IPS DF 6.9 (cell line): ENCODE measurements around the gene CLCN5.

Source experiments
- DNase-seq: peaks from one replicate; pipeline ENCODE4 v3.0.0-alpha.2; 2013; ENCODE audit warnings: low read depth, low spot score
- H3K27ac ChIP-seq: one replicate; pipeline ENCODE4 v1.5.1; 2013; ENCODE audit warnings: low read length, control low read depth
- H3K27me3 ChIP-seq: 2 replicates; pipeline ENCODE4 v1.6.1; 2013; ENCODE audit warnings: mild to moderate bottlenecking, low read length; ENCODE audit not compliant: control insufficient read depth, insufficient read depth
- H3K36me3 ChIP-seq: 2 replicates; pipeline ENCODE4 v1.6.1; 2013; ENCODE audit warnings: low read length; ENCODE audit not compliant: control insufficient read depth, insufficient read depth
- H3K4me1 ChIP-seq: 2 replicates; pipeline ENCODE4 v1.6.1; 2013; ENCODE audit warnings: low read length; ENCODE audit not compliant: control insufficient read depth, insufficient read depth
- H3K4me3 ChIP-seq: 2 replicates; pipeline ENCODE4 v1.5.1; 2013; ENCODE audit warnings: mild to moderate bottlenecking, low read length
- H3K9me3 ChIP-seq: 2 replicates; pipeline ENCODE4 v1.6.1; 2013; ENCODE audit warnings: low read length, inconsistent platforms; ENCODE audit not compliant: control insufficient read depth, insufficient read depth
- WGBS: extraction: QIAGEN DNeasy Blood & Tissue Kit; methylation state at CpG from one replicate; pipeline ENCODE4 v1.1.7; 2013; ENCODE audit warnings: mixed read lengths, missing lambda C conversion rate; ENCODE audit not compliant: insufficient read length, insufficient coverage; 5-methylcytosine and 5-hydroxymethylcytosine counted together

Gene CLCN5

DNA sequence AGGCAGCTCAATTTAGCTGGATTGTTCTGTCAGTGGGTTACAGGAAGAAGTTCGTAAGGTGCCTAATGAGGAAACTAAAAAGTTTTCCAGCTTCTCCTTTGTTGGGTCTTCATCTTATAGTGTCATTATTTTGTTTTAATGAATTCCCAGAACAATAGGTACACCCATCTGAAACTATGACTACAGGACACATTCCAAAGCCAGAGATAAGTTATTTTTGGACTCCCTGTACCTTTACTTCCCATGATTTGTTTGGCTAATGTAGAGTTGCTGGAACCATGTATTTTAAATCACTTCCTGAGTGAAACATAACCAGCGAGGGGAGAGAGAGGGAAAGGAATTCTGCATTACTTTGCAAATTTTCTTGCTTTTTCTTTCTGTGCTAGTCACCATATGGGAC, 114.0 kb downstream of the CLCN5 start:
- WGBS: no CpG with 5 or more reads among the region's 2 CpGs
- Histone ChIP-seq H3K36me3 (no peaks in the 10 kb centered on the region), H3K27ac (no peak overlapping the region), H3K27me3 (no peaks in the 10 kb centered on the region), H3K4me3 (no peak overlapping the region), H3K9me3 (no peaks in the 10 kb centered on the region), H3K4me1 (no peaks in the 10 kb centered on the region)
- DNase-seq: no peak

GRCh38 chrX:50045823-50046222, 123.4 kb downstream of the CLCN5 start:
- no CpG with 5 or more reads among the region's 3 CpGs for WGBS

GRCh38 chrX:50049228-50049627, 126.8 kb downstream of the CLCN5 start:
- no peak for DNase-seq
- peaks cover 2% of the 10 kb centered on the region; the same call in 1 of the 2 replicates for H3K4me1 ChIP-seq
- WGBS: no CpG with 5 or more reads among the region's 1 CpG
- no peak overlapping the region for H3K27ac ChIP-seq
- H3K4me3 ChIP-seq: no peak overlapping the region
- no peaks in the 10 kb centered on the region for H3K36me3 ChIP-seq
- H3K9me3 ChIP-seq: no peaks in the 10 kb centered on the region
- H3K27me3 ChIP-seq: no peaks in the 10 kb centered on the region

More at GRCh38 chrX:50045823-50046222, 123.4 kb downstream of the CLCN5 start:
- Histone ChIP-seq H3K27me3 (no peaks in the 10 kb centered on the region), H3K27ac (no peak overlapping the region), H3K4me1 (no peaks in the 10 kb centered on the region), H3K9me3 (no peaks in the 10 kb centered on the region), H3K4me3 (no peak overlapping the region), H3K36me3 (no peaks in the 10 kb centered on the region)
- no peak for DNase-seq

GRCh38 chrX:50054147-50054546, 131.8 kb downstream of the CLCN5 start:
- Histone ChIP-seq H3K27me3 (no peaks in the 10 kb centered on the region), H3K36me3 (no peaks in the 10 kb centered on the region), H3K27ac (no peak overlapping the region), H3K4me1 (peaks cover 2% of the 10 kb centered on the region; the same call in 1 of the 2 replicates), H3K4me3 (no peak overlapping the region), H3K9me3 (no peaks in the 10 kb centered on the region)
- DNase-seq: no peak
- WGBS: no CpG with 5 or more reads among the region's 1 CpG

DNA sequence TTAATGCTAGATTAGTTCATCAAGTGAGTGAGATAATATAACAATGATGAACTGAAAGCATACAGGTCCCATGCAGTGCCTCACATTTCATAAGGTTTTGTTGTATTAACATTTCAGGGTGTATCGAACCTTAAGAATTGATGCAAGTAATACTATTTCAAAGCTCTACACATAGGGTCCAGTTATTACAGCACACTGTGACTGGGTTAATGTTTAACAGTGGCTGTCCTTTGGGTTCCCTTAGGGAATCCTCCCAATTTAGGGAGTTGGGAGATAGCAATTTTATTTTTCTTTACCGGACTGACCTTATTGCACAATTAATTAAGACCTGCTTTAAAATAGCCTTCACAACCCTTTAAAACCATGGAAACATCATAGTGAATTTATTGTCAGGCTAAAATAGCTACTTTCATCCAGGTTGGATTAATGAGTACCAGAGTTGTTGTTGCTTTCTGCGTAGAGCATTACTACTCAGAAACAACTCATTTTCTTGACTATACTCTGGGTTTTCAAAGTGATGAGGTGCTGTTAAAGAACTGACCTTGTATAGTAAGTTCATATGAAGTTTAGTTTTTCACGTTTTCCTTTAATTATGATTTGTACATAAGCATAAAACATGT, 144.0 kb downstream of the CLCN5 start:
- Histone ChIP-seq H3K9me3 (no peaks in the 10 kb centered on the region), H3K36me3 (no peaks in the 10 kb centered on the region), H3K4me1 (no peaks in the 10 kb centered on the region), H3K4me3 (no peak overlapping the region), H3K27me3 (no peaks in the 10 kb centered on the region), H3K27ac (no peak overlapping the region)
- no CpG with 5 or more reads among the region's 4 CpGs for WGBS
- DNase-seq: no peak

- Histone ChIP-seq H3K27me3 (no peaks in the 10 kb centered on the region), H3K9me3 (no peaks in the 10 kb centered on the region), H3K4me1 (no peaks in the 10 kb centered on the region), H3K36me3 (no peaks in the 10 kb centered on the region), H3K4me3 (no peak overlapping the region), H3K27ac (no peak overlapping the region)
- no CpG with 5 or more reads among the region's 9 CpGs for WGBS
- DNase-seq: peak; percentile 50
Measured at GRCh38 chrX:50067435-50068284, 145.3 kb downstream of the CLCN5 start.

DNA sequence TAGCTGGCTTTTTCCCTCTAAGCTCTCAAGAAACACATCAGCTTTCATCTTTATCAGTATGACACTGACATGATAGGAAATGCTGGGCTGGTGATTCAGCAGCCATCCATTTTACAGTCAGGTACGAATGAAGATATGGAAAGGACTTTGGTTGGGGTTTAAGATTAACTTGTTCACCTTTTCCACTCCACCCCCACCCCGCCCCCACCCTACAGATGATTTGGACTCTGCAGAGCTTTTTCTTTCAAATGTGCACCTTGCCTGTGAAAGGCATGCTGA, 145.8 kb downstream of the CLCN5 start:
- Histone ChIP-seq H3K4me1 (no peaks in the 10 kb centered on the region), H3K36me3 (no peaks in the 10 kb centered on the region), H3K9me3 (no peaks in the 10 kb centered on the region), H3K4me3 (no peak overlapping the region), H3K27me3 (no peaks in the 10 kb centered on the region), H3K27ac (no peak overlapping the region)
- no peak for DNase-seq
- WGBS: no CpG with 5 or more reads among the region's 2 CpGs

DNA sequence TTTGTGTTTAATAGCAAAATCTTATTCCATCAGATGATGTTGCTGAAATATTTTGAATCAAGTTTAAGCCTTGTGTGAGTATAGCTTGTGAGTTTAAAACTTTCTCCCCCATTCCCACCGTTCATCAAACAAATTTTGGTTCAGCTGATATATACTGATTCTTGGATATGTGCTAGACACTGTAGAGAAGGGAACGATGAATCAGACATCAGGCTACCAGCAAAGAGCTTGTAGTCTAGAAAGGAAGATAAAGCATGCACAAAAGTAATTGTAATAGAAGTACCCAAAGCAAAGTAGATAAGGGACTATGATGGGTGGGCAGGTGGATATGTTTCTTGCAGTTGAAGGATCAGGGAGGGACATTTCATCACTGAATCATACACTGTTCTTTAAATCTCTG, 146.5 kb downstream of the CLCN5 start:
- no peak for DNase-seq
- no peak overlapping the region for H3K27ac ChIP-seq
- H3K4me1 ChIP-seq: no peaks in the 10 kb centered on the region
- no CpG with 5 or more reads among the region's 2 CpGs for WGBS
- H3K9me3 ChIP-seq: no peaks in the 10 kb centered on the region
- no peaks in the 10 kb centered on the region for H3K27me3 ChIP-seq
- H3K4me3 ChIP-seq: no peak overlapping the region
- H3K36me3 ChIP-seq: no peaks in the 10 kb centered on the region

- no peaks in the 10 kb centered on the region for H3K36me3 ChIP-seq
- no peak for DNase-seq
- no peaks in the 10 kb centered on the region for H3K27me3 ChIP-seq
- H3K27ac ChIP-seq: no peak overlapping the region
- no peaks in the 10 kb centered on the region for H3K4me1 ChIP-seq
- H3K4me3 ChIP-seq: no peak overlapping the region
- H3K9me3 ChIP-seq: no peaks in the 10 kb centered on the region
- WGBS: no CpG with 5 or more reads among the region's 1 CpG
Measured at GRCh38 chrX:50071494-50071893, 149.1 kb downstream of the CLCN5 start.

DNA sequence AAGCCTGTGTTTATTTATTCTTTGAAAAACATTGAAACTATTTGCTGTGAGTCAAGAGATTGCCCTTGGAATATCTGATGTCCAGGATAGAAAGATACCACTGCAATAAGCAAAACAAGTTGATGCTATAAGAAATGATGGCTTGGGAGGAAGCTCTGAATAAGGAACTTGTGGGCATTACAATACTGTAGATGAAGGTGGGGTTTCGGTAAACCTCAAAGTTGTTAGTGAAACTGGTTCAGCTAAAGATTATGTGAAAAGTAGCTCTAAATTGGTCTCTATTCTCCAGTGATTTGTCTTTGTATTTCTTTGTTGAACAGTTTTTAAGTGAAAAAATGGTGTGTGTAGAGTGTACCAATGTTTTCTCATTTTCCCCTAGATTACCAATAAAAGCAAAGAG, 149.7 kb downstream of the CLCN5 start:
- Histone ChIP-seq H3K27me3 (no peaks in the 10 kb centered on the region), H3K36me3 (no peaks in the 10 kb centered on the region), H3K9me3 (no peaks in the 10 kb centered on the region), H3K4me3 (no peak overlapping the region), H3K27ac (no peak overlapping the region), H3K4me1 (no peaks in the 10 kb centered on the region)
- WGBS: no CpG with 5 or more reads among the region's 1 CpG
- DNase-seq: no peak

- Histone ChIP-seq H3K27ac (no peak overlapping the region), H3K4me3 (no peak overlapping the region), H3K4me1 (no peaks in the 10 kb centered on the region), H3K27me3 (no peaks in the 10 kb centered on the region), H3K9me3 (no peaks in the 10 kb centered on the region), H3K36me3 (no peaks in the 10 kb centered on the region)
- no peak for DNase-seq
- WGBS: no CpG with 5 or more reads among the region's 2 CpGs
Measured at GRCh38 chrX:50073601-50074000, 151.2 kb downstream of the CLCN5 start.
